GM08714 (cell line): ENCODE data around the gene TECR.
"Not testable (repeated sequence)": the region's sequence is repeated elsewhere in the genome, so short reads cannot be mapped to it uniquely, and the experiment has no call there.

ENCODE experiments used
- H3K4me3 ChIP-seq: fragments of 200-500 bp; sonication (Bioruptor generic); 2 replicates; pipeline ENCODE4 v1.5.1; 2014; ENCODE audit warnings: mild to moderate bottlenecking, low read length, inconsistent platforms
- ZNF274 ChIP-seq: IDR thresholded peaks from 2 replicates; pipeline ENCODE4 v1.6.1; 2012; ENCODE audit warnings: mild to moderate bottlenecking, low read depth, low read length

The TECR gene

DNA sequence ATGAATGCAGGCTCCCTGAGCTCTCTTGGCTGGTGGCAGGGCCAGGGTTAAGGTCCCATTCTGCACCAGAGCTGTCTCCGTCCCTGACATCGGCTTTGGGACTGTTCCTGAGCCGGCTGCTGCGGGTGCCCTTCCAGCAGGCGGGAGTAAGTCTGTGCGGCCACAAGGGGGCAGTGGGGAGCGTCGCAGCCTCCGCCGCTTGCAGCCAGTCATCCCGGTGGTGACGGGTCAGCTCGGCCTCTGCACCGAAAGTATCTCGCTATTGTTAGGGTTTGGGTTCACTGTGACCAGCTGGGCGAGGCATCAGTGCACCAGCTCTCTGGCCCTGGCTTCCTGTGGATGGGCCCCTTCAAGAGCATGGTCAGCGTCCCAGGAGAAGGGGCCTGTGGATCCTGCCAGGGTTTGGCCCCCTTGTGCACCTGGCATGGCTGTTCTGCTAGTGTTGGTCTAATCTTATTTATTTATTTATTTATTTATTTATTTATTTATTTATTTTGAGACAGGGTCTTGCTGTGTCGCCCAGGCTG lies 27.3 kb downstream of the TECR start:
- no peak for TF ChIP-seq ZNF274
- H3K4me3 ChIP-seq = no peak overlapping the region

DNA sequence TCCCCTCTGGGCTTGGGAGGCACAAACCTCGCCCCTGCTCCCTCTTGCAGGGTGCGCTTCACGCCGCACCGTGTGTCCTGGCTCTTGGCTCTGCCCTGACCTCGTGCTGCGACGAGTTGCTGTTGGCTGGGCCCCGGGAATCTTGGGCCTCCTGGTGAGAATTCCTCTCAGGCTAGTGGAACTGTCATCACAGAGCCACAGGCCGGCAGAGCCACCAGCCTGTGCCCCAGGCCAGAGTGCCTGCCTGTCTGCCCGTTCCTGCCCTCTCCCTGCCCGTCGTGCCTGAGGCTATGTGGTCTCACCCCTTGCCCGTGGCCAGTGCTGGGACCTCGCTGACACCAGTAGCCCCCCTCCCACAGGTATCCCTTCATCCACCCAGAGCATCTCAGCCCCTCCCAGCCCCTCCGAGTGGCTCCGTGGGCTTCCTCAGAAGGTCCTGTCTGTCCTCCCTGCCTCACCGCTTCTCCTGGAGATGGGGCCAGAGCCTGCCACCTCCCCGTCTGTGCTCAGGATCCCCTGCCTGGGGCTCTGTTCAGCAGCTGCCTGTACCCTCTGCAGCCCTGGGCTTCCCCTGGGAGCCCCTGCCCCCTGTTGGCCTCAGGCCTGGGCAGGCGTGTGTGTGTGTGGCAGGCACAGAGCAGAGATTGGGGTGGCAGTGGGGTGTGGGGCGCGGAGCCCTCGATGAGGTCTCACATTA lies 29.1 kb downstream of the TECR start:
- no peak for TF ChIP-seq ZNF274
- H3K4me3 ChIP-seq = no peak overlapping the region

DNA sequence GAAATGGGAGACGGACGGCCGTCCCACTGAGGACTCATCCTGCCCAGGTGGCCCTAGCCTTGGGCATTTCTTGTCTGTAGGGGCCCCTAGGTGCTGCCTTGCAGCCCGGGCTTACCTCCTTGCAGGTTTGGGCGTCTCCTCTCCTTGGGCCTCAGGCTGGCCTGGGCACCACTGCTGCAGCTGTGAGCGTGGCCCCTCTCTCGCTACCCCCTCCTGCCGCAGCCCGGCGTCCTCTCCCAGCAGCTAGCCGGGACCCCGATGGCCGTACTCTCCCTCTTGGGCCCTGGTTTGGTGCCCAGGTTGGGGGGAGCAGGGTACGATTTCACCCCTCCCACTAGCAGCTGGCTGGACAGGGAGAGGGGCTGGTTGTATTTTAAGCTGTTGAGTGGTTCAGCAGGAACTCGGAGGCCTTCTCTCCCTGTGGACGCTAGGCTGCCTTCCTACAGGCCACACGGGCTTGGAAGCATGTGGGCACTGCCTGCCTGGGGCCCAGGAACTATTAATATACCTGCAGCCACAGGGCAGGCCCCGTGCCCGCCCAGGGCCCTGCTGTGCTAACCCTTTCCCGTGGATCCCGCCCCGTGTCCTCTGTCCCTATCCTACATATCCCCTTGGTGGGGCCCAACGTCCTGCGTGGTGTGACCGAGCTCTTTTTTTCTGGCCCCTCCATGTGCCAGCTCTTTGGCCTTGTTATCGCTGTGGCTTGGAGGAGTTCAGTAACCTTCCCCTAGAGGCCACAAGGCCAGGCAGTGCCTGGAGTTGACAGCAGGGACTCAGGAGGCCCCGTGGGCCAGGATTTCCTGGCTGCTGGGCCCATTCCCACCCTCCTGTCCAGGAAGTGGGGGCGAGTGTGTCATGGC lies 30.8 kb downstream of the TECR start:
- H3K4me3 ChIP-seq = no peak overlapping the region
- TF ChIP-seq ZNF274 = no peak

DNA sequence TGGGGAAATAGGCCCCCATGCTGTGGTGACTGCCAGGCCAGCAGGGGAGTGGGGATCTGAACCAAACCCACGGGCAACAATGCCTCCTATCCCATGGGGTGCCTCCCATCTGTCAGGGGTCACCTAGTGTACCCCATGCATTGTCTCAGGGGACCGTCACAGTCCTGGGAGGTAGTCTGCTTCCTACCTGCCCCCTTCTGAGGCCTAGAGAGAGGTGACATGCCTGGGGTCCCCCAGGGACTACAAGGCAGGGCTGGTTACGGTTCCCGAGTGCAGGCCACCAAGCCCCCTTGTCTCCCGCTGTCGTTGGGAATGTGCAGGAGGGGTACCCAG lies 31.3 kb downstream of the TECR start:
- H3K4me3 ChIP-seq = no peak overlapping the region
- no peak for TF ChIP-seq ZNF274

DNA sequence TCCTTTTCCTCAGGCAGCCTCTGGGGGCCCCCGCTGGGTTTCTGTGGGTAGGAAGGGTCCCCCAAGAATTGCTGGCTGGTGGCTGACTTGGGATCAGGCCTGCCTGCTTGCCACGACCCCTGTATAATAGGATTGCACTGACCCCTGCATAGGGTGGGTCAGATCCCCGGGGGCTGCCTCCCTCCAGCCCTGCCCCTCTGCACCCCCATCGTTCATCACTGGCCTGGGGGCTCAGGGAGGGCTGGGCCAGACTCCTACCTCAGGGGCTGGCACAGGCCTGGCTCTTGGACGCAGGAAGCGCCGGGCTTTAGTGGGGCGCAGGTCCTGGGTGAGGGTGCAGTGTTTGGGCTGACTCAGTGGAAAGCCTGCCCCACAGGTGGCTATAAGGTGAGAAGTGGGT lies 31.9 kb downstream of the TECR start:
- no peak for TF ChIP-seq ZNF274
- H3K4me3 ChIP-seq = no peak overlapping the region

DNA sequence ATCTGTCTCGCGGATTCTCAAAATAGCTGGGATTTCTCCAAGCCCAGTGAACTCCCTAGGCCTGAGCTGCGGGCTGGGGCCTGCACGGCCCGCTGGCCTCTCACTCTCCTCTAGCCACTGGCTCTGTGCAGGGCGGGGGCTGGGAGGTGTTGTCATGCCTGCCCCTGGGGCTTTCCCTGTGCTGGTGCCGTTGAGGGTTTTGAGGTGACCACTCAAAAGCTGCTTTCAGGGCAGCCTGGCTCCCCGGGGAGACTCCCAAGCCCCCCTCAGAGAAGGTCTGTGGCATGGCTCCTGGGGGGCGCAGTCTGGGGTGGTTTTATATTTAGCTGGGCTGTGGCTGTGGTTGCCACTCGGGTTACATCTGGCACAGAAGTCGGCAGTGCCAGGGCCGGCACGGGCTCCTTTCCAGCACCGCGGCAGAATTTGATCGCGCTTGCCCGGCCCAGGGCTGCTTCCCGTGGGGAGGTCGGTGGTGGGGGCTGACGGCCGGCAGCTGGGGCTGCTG lies 32.5 kb downstream of the TECR start:
- TF ChIP-seq ZNF274 = no peak
- H3K4me3 ChIP-seq = no peak overlapping the region

DNA sequence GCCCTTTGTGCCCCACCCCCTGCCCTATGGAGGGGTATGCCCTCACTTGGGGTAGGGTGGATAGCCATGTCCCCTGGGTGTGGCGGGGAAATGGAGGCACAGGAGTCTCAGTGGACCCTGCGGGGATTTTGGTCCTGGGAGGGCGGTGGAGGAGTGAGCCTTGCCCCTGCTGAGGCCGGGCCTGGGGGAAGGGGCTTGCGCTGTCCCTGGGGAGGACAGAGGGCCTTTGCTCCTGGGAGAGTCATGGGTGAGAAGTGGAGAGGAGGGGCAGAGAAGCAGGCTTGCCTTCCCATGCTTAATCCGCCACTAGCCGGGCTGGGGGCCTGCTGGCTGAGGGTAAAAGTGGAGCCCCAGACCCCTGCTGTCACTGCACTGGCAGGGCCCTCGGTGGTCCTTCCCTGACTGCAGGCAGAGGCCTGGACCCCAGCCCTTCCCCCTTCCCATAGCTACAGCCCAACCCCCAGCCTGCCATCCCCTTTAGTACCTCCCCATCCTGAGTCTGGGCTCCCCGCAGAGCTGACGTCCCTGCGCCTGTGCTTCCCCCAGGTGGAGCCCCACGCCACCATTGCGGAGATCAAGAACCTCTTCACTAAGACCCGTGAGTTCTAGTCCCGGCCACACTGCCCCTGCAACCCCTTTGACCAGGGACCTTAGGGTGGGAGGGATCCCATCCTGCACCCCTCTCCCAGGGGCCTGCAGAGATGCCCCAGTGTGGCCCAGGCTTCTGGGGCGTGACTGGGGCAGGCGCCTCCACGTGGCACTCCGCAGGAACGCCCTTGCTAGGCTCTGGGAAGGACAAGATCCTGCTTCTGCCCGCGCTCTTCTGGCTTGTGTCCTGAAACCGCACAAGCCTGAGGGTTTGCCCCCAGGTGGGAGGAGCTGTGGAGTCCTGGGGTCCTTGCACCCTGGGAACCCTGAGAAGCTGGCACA lies 33.5 kb downstream of the TECR start:
- no peak overlapping the region for H3K4me3 ChIP-seq

DNA sequence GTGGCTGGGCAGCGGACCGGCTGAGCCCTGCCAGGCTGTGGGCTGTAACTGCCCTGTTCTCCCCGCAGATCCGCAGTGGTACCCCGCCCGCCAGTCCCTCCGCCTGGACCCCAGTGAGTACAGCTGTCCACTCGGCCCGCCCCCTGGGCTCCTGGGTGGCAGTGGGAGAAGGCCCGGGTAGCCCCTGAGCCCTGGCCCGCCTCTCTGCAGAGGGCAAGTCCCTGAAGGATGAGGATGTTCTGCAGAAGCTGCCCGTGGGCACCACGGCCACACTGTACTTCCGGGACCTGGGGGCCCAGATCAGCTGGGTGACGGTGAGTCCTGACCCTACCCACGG lies 34.2 kb downstream of the TECR start:
- TF ChIP-seq ZNF274 = no peak
- H3K4me3 ChIP-seq = no peak overlapping the region

More for the DNA sequence above, 33.5 kb downstream of the TECR start:
- TF ChIP-seq ZNF274 = no peak

DNA sequence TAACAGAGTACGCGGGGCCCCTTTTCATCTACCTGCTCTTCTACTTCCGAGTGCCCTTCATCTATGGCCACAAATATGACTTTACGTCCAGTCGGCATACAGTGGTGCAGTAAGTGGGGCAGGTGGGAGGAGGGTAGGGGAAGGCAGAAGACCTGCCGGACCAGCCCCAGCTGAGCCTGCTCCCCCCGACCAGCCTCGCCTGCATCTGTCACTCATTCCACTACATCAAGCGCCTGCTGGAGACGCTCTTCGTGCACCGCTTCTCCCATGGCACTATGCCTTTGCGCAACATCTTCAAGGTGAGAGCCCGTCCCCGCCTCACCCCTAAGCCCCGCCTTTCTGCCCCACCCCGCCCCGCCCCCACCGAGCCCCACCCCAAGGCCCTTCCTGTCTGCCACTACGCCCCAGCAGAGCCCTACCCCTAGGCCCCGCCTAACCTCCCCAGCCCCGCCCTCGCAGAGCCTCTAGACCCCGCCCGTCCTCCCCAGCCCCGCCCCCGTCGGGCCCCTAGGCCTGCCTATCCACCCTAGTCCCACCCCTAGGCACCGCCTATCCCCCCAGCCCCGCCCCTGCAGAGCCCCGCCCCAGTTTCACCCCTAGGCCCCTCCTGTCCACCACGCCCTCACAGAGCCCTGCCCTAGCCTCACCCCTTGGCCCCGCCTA lies 34.7 kb downstream of the TECR start:
- H3K4me3 ChIP-seq = no peak overlapping the region
- TF ChIP-seq ZNF274 = no peak

DNA sequence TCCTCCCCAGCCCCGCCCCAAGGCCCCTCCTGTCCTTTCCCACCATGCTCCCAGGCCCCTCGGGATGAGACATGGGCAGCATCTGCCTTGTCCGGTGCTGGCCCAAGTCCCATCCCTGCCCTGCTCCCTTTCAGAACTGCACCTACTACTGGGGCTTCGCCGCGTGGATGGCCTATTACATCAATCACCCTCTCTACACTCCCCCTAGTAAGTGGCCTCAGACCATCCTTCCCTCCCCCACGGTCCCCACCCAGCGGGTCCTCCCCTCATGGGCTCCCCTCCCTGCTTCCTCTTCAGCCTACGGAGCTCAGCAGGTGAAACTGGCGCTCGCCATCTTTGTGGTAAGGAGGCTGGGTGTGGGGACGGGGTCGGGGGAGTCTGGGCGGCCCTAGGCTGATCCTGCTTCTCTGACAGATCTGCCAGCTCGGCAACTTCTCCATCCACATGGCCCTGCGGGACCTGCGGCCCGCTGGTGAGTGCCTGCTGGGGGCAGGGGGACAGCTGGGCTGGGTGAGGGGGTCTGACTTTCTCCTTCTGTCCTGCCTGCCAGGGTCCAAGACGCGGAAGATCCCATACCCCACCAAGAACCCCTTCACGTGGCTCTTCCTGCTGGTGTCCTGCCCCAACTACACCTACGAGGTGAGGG lies 35.4 kb downstream of the TECR start:
- H3K4me3 ChIP-seq = not testable (repeated sequence)

DNA sequence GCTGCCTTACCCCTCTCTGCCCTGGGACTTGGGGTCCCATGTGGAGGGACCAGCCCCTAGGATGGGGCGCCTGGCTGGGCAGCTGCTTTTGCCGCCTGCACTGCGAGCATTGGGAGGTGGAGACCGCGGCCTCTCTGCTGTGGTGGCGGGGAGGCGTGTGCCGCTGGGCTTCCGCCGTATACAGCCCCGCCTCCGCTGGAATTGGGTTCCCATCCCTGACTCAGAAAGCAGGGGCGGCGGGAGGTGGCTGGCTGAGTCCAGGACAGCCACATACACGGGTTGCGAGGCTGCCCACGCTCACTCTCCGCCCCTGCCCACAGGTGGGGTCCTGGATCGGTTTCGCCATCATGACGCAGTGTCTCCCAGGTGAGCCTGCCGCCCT lies 35.9 kb downstream of the TECR start:
- no peak for TF ChIP-seq ZNF274
- no peak overlapping the region for H3K4me3 ChIP-seq

DNA sequence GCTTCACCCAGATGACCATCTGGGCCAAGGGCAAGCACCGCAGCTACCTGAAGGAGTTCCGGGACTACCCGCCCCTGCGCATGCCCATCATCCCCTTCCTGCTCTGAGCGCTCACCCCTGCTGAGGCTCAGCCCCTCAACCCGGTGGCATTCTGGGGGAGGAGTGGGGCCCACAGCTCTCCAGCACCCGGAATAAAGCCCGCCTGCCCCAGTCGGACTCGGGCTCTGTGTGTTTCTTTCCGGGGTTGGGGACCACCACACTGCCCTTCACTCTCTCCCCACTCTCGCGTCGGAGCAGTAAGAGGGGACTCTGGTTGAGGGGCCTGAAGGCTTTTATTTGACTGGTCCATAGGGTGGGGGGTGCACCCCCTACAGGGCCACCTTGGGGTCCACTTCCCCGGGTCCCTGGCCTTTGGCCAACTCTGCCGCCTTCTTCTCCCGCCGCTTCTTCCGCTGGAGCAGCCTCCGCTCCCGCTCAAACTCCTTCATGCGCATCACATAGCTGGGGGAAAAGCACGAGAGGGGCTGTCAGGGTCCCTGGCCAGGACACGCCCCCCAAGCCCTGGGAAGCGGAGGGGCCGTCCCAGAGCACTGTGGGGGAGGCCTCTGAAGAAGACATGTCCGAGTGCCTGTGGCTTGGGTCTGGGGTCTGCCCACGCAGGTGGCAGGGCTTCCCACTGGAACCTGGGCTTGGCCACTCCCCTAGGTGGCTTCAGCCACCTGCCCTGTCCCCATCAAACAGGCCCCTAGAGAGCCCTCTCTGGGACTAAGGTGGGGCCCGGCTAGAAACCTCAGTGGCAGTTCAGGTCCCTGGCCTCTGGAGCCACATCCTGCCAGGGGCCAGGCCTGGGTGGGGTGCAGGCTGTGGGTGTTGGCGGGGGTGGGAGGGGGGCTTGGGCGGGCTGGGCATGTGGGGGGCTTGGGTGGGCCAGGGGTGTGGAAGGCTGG lies 36.6 kb downstream of the TECR start:
- H3K4me3 ChIP-seq = no peak overlapping the region
- TF ChIP-seq ZNF274 = no peak
